Brain microvascular endothelial cell (primary cell): ENCODE results near the gene NEU2.

Experiments used
- DNase-seq: peaks from one replicate; pipeline ENCODE4 v3.0.0-alpha.2; 2020
- H3K27ac ChIP-seq: fragments of 250-450 bp; sonication (Bioruptor Pico); 2 replicates; pipeline ENCODE4 v1.5.1; 2020; ENCODE audit warnings: mild to moderate bottlenecking, moderate library complexity
- H3K27me3 ChIP-seq: fragments of 250-450 bp; sonication (Bioruptor Pico); replicated peaks from 2 replicates; pipeline ENCODE4 v1.5.1; 2020; ENCODE audit warnings: mild to moderate bottlenecking
- H3K36me3 ChIP-seq: fragments of 250-450 bp; sonication (Bioruptor Pico); replicated peaks from 2 replicates; pipeline ENCODE4 v1.5.1; 2020; ENCODE audit warnings: mild to moderate bottlenecking
- H3K4me3 ChIP-seq: 2 replicates; pipeline ENCODE4 v1.5.1; 2011; ENCODE audit warnings: low read depth, mild to moderate bottlenecking, control low read depth, low read length, moderate library complexity
- in situ Hi-C: cut with HindIII; loops from 2 replicates; pipeline ENCODE4 v1.10.0; 2017; ENCODE audit warnings: low sequenced_read_pairs, low pct_ligation_motif_present
- TF ChIP-seq, protein P1 (sequence below): IDR thresholded peaks from 2 replicates; pipeline ENCODE4 v1.5.1; 2011; ENCODE audit warnings: low read depth, mild to moderate bottlenecking, moderate library complexity, low read length, control low read depth, inconsistent platforms; ENCODE audit errors: missing control alignments

Gene NEU2

DNA sequence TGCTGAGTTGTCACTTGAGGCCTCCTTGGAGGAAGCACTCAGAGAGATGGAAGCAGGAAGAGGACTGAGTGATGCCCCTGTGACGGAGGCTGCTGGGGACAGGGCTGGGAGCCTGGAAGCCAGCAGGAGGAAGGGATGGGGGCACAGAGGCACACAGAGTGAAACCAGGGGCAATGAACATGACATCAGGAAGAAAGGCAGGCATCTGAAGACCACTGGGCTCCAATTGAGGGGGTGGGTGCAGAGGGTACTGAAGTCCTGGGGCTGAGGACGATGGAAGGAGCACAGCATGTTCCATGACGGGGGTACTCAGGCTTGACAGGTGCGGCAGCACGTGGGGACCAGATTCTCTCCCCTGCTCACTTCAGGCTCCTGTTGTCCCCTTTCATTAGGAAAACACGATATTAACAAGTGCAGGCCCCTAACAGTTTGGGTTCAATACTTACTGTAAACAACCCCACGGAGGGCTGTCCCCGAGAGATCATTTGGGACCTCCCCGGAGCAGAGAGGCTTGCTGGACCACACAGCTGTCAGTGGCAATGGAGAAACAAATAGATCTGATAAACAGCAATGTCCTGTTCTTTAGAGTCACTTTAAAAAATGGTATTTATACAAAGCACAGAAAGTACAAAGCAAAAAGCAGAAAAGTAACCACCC is 36.4 kb downstream of the NEU2 start:
- DNase-seq: no peak
- TF ChIP-seq, protein P1, sequence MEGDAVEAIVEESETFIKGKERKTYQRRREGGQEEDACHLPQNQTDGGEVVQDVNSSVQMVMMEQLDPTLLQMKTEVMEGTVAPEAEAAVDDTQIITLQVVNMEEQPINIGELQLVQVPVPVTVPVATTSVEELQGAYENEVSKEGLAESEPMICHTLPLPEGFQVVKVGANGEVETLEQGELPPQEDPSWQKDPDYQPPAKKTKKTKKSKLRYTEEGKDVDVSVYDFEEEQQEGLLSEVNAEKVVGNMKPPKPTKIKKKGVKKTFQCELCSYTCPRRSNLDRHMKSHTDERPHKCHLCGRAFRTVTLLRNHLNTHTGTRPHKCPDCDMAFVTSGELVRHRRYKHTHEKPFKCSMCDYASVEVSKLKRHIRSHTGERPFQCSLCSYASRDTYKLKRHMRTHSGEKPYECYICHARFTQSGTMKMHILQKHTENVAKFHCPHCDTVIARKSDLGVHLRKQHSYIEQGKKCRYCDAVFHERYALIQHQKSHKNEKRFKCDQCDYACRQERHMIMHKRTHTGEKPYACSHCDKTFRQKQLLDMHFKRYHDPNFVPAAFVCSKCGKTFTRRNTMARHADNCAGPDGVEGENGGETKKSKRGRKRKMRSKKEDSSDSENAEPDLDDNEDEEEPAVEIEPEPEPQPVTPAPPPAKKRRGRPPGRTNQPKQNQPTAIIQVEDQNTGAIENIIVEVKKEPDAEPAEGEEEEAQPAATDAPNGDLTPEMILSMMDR: no peak
- Histone ChIP-seq H3K27ac (no peak overlapping the region), H3K4me3 (no peak overlapping the region), H3K27me3 (no peaks in the 10 kb centered on the region), H3K36me3 (no peaks in the 10 kb centered on the region)
- in situ Hi-C loops: no loop called here

DNA sequence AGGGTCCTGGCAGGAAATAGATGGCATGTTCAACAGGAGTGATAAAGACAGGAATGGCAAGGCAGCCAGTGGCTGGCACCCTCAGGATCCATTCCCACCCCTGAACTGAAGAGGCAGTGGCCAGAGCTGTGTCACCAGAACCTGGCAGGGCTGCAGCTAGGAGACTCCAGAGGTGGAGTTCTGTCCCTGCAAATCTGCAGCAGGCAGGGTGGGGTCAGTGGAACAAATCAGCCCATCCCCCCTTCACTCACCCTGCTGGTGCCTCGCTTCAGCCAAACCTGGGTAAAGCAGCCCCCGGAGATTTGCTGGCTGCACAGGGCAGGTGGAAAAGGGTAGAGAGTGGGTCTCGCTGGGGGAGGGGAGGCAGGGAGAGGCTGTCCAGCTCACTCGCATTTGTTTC is 40.4 kb downstream of the NEU2 start:
- in situ Hi-C loops: no loop called here
- Histone ChIP-seq H3K27me3 (no peaks in the 10 kb centered on the region), H3K27ac (no peak overlapping the region), H3K4me3 (no peak overlapping the region), H3K36me3 (no peaks in the 10 kb centered on the region)
- DNase-seq: no peak
- TF ChIP-seq, protein P1: no peak

DNA sequence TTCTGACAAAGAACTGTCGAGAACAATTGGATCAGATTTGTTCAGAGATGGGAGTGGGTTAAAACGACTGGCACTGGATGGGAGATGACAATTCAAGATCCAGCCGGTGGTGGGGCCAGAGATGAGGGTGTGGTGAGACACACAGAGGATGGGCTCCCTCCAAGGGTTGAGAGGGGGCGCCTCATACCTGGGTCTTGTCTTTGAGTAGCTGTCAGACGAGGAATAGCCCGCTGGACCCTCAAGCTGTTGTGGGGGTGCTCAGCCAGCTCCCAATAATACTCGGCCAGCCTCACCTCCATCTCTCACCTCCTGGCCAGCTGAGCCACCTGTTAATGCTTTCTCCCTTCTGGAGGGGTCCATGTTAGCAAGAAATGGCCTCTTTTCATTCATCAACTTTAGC is 41.6 kb downstream of the NEU2 start:
- Histone ChIP-seq H3K36me3 (no peaks in the 10 kb centered on the region), H3K27me3 (no peaks in the 10 kb centered on the region), H3K27ac (no peak overlapping the region), H3K4me3 (no peak overlapping the region)
- TF ChIP-seq, protein P1: no peak
- no peak for DNase-seq
- in situ Hi-C loops: no loop called here

DNA sequence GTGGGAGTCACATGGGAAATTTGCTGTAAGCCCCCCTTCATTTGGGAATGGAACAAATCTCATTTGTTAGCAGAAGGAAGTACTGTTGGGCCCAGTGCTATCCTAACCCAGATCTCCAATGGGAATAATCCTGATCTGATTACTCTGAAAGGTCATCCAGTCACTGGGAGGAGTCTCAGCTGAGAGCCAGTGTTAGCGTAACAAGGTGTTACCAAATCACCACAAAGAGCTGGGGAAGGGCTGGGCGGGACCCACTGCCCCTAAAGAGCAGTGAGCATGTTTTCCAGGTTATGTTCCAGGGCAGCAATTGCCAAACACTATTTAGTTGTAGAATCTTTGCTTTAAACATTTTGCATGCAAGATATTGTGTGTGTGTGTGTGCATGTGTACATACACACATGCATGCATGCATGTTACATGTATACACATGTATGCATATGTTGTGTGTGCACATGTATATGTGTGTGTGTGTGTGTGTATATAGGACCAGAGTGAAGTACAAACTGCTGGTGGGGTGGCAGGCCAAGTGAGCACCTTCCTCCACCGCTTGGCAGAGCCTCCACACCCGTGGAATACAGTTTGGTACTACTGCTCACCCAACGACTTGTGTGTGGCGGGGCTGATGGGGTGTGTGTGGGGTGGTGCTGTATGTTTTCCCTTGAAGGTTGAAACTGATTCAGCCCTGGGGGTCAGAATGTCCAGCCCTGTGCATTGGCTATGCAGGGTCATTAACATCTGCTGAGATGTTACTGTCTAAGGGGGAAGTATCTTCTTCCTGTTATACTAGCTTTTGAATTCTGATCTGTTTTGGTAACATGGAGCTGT is 42.9 kb downstream of the NEU2 start:
- Histone ChIP-seq H3K36me3 (no peaks in the 10 kb centered on the region), H3K4me3 (no peak overlapping the region), H3K27ac (no peak overlapping the region), H3K27me3 (no peaks in the 10 kb centered on the region)
- DNase-seq: no peak
- TF ChIP-seq, protein P1: no peak
- in situ Hi-C loops: loop anchor here (25.0 kb wide), 1 partner anchor 162 kb away; no protein-coding TSS in a partner anchor

DNA sequence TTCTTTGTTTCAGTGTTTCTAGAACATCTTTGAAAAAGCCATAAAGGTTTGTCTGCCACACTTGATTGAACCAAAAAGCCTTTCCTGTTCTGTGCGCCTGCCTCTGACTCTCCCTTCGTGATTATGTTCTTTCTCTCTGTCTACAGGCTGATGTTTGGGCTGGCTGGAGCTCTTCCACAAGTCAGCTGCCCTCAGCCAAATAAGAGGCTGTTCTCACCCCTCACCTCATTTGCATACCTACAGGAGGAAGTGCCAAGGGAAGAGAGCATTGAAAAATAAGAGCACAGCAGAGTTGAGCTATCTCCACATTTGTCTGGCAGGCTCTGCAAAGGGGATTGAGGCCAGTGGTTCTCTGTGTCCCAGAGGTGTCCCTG is 43.5 kb downstream of the NEU2 start:
- no peaks in the 10 kb centered on the region for H3K27me3 ChIP-seq
- DNase-seq: no peak
- TF ChIP-seq, protein P1: no peak
- no peaks in the 10 kb centered on the region for H3K36me3 ChIP-seq
- in situ Hi-C loops: loop anchor here (25.0 kb wide), 1 partner anchor 161 kb away; no protein-coding TSS in a partner anchor
- H3K4me3 ChIP-seq: no peak overlapping the region
- H3K27ac ChIP-seq: no peak overlapping the region
